ENCODE measurements around the gene C1QTNF8. TPM values are rescaled to one million over a fixed set of nuclear protein-coding genes. Genes with fewer than 3 reads are reported as not detected.

The C1QTNF8 gene
- total RNA-seq, 1 experiment from 2014 or later: 0.27 TPM

GRCh38 chr16:1135459-1135825, 39.4 kb upstream of the C1QTNF8 start:
- ATAC-seq (no peak), DNase-seq (ENCODE audit: low read depth, low spot score) (no peak)
- Histone ChIP-seq H3K79me2 (ENCODE audit: insufficient read depth, low read length) (no peaks in the 10 kb centered on the region), H3K36me3 (ENCODE audit: control insufficient read depth in 1 of 2, insufficient read depth in 2 of 2, low read length in 2 of 2) (no peaks in the 10 kb centered on the region), H3K9me3 (ENCODE audit: control insufficient read depth in 1 of 2, insufficient read depth in 1 of 2, low read depth in 1 of 2, low read length in 2 of 2) (no peaks in the 10 kb centered on the region), H3K27me3 (ENCODE audit: insufficient read depth, low read length) (no peaks in the 10 kb centered on the region), H3K4me2 (ENCODE audit: low read length) (no peak overlapping the region), H3K4me3 (replicated peaks in 1 of 2; ENCODE audit: low read depth in 1 of 2, low read length in 2 of 2) (no peak overlapping the region), H2AFZ (ENCODE audit: low read depth, low read length, poor library complexity, severe bottlenecking) (no peak overlapping the region), H3K9me2 (ENCODE audit: insufficient read depth) (no peaks in the 10 kb centered on the region), H3K27ac (ENCODE audit: low read depth, low read length) (no peak overlapping the region), H3K4me1 (ENCODE audit: control insufficient read depth in 1 of 2, insufficient read depth in 2 of 2, low read length in 2 of 2) (peaks cover 0 to 5% of the 10 kb centered on the region in 2 experiments; a peak in 1 of 4 replicates), H3K9ac (ENCODE audit: low read length) (no peak overlapping the region), H4K20me1 (ENCODE audit: insufficient read depth) (no peaks in the 10 kb centered on the region)
- RAD21 ChIA-PET (ENCODE audit: low non-redundant PET in 1 of 2, low total read pairs in 2 of 2, uncharacterized antibody in 2 of 2, unreplicated experiment in 2 of 2): no interaction called here
- intact Hi-C loops (cut with micrococcal nuclease): no loop called here
- POLR2A ChIA-PET: interaction anchor here (1.2 kb wide), 1 partner anchor 12 kb away, joined by 4 read pairs; no protein-coding TSS in a partner anchor
- CTCF ChIA-PET: no interaction called here
- TF ChIP-seq ATF3 (IDR thresholded peaks at IDR 0.05) (no peak), SP1 (IDR thresholded peaks at IDR 0.05; ENCODE audit: low read depth) (no peak), EGR1 (IDR thresholded peaks at IDR 0.05; ENCODE audit: low read depth) (no peak), CTCF (IDR thresholded peaks at IDR 0.05 in 2 of 3, conservative IDR thresholded peaks at IDR 0.05 in 1 of 3; ENCODE audit: borderline replicate concordance in 1 of 3, insufficient read depth in 1 of 3, low read depth in 2 of 3, low read length in 2 of 3) (no peak), RAD21 (IDR thresholded peaks at IDR 0.05; ENCODE audit: low read depth) (no peak), TCF7L2 (IDR thresholded peaks at IDR 0.05; ENCODE audit: borderline replicate concordance, extremely low read depth, insufficient read depth, insufficient read length) (no peak)
- BruUV-seq (replicated peaks): no TSS peak

- no peak overlapping the region for H3K4me2 ChIP-seq (ENCODE audit: low read length)
- no peaks in the 10 kb centered on the region for H3K9me3 ChIP-seq (ENCODE audit: control insufficient read depth in 1 of 2, insufficient read depth in 1 of 2, low read depth in 1 of 2, low read length in 2 of 2)
- RAD21 ChIA-PET (ENCODE audit: low non-redundant PET in 1 of 2, low total read pairs in 2 of 2, uncharacterized antibody in 2 of 2, unreplicated experiment in 2 of 2): no interaction called here
- H3K36me3 ChIP-seq (ENCODE audit: control insufficient read depth in 1 of 2, insufficient read depth in 2 of 2, low read length in 2 of 2): no peaks in the 10 kb centered on the region
- H3K27ac ChIP-seq (ENCODE audit: low read depth, low read length): no peak overlapping the region
- CTCF ChIA-PET: no interaction called here
- H3K79me2 ChIP-seq (ENCODE audit: insufficient read depth, low read length): no peaks in the 10 kb centered on the region
- no TSS peak for BruUV-seq (replicated peaks)
- H3K4me3 ChIP-seq (replicated peaks in 1 of 2; ENCODE audit: low read depth in 1 of 2, low read length in 2 of 2): no peak overlapping the region
- H2AFZ ChIP-seq (ENCODE audit: low read depth, low read length, poor library complexity, severe bottlenecking): no peak overlapping the region
- no peak for ATAC-seq
- H3K27me3 ChIP-seq (ENCODE audit: insufficient read depth, low read length): no peaks in the 10 kb centered on the region
- H4K20me1 ChIP-seq (ENCODE audit: insufficient read depth): no peaks in the 10 kb centered on the region
- no peak for DNase-seq (ENCODE audit: low read depth, low spot score)
- H3K9ac ChIP-seq (ENCODE audit: low read length): no peak overlapping the region
- intact Hi-C loops (cut with micrococcal nuclease): no loop called here
- H3K9me2 ChIP-seq (ENCODE audit: insufficient read depth): no peaks in the 10 kb centered on the region
- peaks cover 0 to 5% of the 10 kb centered on the region in 2 experiments; a peak in 1 of 4 replicates for H3K4me1 ChIP-seq (ENCODE audit: control insufficient read depth in 1 of 2, insufficient read depth in 2 of 2, low read length in 2 of 2)
- POLR2A ChIA-PET: interaction anchor here (1.2 kb wide), 1 partner anchor 12 kb away, joined by 4 read pairs; no protein-coding TSS in a partner anchor
- no peak for TF ChIP-seq CTCF (IDR thresholded peaks at IDR 0.05 in 2 of 3, conservative IDR thresholded peaks at IDR 0.05 in 1 of 3; ENCODE audit: borderline replicate concordance in 1 of 3, insufficient read depth in 1 of 3, low read depth in 2 of 3, low read length in 2 of 3)
- TF ChIP-seq REST (IDR thresholded peaks at IDR 0.05; ENCODE audit: low read depth): no peak
These were observed 38.9 kb upstream of the C1QTNF8 start for GRCh38 chr16:1134776-1135458.
